Limb (tissue), 2 donors: Measurements from ENCODE around the gene HMGXB3.
"Not testable (repeated sequence)": the region's sequence is repeated elsewhere in the genome, so short reads cannot be mapped to it uniquely, and the experiment has no call there.

Experiments used
- DNase-seq, 2 donors: peaks; one replicate each; pipeline ENCODE4 v3.0.0-alpha.2; 2016; ENCODE audit errors: extremely low spot score in 2 of 2

HMGXB3 gene

GRCh38 chr5:150068071-150068470, 67.5 kb downstream of the HMGXB3 start:
- DNase-seq: no peak

GRCh38 chr5:150068472-150068871, 67.9 kb downstream of the HMGXB3 start:
- peak in 1 of 2 donors; percentile 20 for DNase-seq

- DNase-seq: peak in 1 of 2 donors; percentile 25
Measured at GRCh38 chr5:150068961-150069645, 68.6 kb downstream of the HMGXB3 start.

DNA sequence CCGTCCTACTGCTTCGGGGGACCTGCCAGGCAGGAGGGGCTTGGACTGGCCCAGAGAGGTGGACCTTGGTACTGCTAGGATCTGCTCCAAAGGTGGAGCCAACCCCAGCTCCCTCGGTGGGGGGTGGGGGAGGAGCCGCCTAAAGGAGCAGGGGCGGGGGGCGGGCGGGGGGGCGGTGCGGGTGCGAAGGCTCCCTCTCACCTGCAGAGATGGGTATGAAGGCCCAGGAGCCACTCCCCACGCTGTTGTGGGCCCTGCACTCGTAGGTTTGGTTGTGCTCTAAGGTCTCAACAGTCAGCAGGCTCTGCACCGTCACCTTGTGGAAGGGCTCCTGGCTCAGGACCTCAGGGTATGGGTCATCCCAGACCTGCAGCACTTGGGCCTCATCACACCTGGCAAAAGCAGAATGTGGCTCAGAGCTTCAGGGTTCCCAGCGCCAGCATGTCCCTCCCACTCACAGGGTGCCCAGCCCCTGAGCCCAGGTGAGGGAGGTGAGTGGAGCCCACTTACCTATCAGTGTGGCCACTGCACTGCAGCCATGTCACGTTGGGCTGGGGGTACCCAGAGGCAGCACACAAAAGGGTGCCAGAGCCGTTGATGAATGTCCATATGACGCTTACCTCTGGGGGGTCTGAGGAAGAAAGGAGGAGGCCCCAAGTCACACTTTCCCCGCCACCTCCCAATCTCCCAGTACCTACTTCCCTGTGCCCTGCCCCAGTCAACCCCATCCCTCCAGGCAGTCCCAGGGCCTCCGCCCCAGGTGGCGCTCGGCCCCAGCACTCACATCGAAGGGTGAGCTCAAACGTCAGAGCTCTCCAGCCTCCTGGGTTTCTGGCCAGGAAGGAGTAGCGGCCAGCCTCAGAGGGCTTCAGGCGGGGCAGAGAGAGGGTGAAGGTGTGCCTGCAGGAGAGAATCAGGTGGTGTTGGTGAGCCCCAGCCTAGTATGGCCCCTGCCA, 69.4 kb downstream of the HMGXB3 start:
- peak in 1 of 2 donors; percentile 26 for DNase-seq

GRCh38 chr5:150070821-150071220, 70.3 kb downstream of the HMGXB3 start:
- peak in 1 of 2 donors; percentile 12 for DNase-seq

DNA sequence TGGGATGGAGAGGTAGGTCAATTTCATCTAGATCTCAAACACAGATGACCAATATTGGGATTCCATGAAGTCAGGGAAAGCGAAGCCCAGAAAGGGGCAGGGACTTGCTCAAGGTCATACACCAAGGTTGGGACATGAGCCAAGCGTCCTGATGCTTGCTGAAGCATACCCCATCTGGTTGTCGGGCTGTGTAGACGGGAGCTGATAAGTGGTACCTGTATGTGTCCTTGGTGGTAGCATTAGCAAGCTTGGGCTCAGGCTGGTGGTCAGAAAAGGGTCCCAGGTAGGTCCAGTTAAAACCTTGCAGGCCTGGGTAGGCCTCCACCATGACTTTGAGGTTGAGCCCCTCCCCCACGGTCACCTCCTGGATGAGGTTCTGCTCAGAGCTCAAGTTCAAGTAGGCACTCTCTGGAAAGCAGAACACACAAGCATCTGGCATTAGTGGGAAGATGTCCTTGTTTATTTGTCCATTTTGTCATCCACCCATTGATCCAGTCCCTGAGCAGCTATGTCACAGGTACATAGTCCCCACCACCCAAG, 72.6 kb downstream of the HMGXB3 start:
- DNase-seq: peak in 1 of 2 donors; percentile 11

GRCh38 chr5:150073677-150074076, 73.1 kb downstream of the HMGXB3 start:
- peak in 1 of 2 donors; percentile 2 for DNase-seq

GRCh38 chr5:150075233-150075632, 74.7 kb downstream of the HMGXB3 start:
- no peak for DNase-seq

DNA sequence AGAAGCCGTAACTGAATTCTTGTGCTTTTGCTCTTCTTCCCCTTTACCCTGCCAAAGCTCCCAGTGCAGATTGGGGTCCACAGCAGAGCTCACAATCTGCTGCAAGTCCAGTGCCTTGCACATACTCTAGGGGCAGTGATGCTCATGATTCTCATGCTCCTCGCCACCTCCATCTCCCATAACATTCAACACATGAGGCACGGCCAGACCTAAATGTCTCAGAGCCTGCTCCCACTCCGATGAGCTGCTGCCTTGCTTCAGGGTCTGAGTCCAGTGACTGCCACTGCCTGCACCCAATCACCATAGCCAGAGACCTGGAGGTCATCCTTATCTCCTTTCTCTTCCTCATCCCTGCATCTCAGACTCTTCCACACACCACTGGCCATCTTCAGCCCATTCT, 75.3 kb downstream of the HMGXB3 start:
- DNase-seq: no peak

DNA sequence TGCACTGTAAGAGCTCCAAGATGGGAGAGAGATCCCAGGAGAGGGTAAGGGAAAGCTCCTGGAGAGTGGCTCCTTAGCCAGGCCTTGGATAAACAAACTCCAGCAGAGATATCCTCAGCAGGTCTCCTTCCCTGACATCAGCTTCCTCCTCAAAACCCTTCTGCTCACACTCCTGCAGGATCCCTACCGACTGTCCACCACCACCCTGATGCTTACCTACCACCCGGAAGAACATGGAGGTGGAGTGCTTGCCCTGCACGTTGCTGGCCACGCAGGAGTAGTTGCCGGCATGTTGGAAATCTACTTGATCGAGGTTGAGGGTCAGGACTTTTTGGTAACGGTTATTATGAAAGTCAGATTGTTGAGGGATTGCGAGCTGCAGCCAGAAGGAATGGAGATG, 76.5 kb downstream of the HMGXB3 start:
- DNase-seq: no peak

DNA sequence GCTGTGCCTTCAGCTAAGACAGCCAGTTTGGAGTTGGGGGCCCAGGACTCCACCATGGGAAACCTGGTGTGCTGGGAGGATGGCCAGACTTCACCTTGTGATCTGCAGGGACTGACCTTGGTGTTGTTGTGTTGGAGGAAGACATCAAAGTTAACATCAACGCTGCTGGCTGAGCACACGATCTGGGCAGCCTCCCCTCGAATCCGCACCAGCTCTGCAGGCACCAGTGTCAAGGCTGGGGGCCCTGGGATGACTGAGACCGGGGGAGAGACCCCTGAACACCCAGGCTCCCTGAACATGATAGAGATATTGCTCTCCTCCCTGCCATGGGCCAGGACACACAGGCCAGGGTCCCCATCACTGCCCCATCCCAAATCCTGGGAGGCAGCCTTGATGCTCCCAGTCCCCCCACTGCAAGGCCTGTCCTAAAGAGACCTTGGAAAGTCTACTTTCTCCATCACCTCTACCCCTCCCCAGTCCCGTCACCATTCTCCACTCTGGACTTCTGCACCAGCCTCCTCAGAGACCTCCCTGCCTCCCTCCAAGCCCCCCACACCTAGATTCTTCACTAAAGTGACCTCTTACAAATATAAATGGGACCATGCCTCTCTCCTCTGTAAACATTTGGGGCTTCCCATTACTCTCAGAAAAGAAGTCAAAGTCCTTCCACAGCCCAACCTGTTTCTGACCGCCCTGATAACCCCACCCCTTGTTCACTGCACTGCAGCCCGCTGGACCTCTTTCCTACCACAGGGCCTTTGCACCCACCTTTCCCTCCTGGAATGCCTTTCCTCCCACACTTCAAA, 77.7 kb downstream of the HMGXB3 start:
- no peak for DNase-seq

- no peak for DNase-seq
Measured at GRCh38 chr5:150078802-150079689, 78.5 kb downstream of the HMGXB3 start.

GRCh38 chr5:150079909-150080461, 79.4 kb downstream of the HMGXB3 start:
- DNase-seq: no peak

DNA sequence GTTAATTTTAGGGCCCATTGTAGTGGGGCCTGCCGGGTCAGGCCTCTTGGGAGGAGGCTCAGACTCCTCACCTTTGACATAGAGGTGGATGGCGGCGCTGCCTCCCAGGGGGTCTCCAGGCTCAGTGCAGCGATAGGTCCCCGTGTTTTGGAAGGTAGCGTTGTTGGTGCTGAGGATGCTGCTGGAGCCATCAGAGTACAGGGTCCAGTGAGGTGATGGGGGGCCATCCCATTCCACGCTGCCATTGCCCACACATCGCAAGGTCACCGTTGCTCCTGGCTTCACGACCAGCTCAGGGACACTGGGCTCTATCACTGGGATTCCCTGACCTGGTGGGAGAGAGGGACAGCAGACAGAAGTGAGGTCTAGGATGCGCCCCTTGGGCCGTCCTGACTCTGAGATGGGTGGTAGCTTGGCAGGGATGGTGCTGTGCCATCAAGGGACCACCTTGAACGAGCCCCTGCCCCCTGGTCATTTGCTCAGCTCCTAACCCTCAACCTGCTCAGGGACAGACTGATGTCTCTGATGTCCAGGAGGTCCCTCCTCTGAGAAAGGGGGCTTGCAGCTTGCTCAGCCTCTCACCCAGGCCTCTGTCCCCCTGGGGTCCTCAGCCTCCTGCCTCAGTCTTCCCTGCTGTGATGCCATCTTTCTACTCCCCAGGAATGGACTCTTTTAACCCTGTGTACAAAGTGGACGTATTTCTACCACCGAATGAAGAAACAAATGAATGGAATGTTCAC, 80.3 kb downstream of the HMGXB3 start:
- DNase-seq: no peak

DNA sequence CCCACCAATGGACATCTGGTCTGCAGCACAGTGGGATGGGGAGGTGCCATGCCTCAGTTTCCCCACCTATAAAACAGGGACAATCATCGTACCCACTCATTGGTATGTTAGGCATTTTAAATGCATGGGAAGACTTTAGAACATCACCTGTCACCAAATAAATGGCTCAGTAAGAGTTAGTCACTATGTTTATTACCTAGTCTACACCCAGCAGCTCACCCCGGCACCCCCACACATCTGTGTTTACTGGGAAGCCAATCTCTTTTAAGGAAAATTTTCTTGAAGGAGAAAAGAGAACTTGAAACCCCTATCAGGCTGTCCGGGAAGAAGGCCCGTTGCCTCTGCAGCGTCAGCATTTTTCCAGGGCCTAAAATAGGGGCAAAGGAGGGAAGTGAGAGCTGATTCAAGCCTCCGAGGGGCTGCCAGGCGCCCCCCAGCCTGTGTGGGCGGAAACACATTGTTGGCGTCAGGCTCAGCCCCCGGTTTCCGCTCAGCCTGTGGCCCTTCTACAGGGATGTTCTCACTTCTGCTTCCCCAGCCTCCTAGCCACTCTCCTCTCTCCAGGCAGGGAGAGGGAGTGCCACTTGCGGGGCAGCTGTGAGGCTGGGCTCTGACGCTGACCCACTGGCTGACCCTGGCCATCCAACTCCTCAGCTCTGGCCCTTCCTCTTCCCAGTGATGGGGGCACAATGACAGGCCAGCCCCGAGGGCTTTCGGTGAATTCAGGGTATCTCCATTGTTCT, 81.2 kb downstream of the HMGXB3 start:
- DNase-seq: peak; percentile 56 to 62

- no peak for DNase-seq
Measured at GRCh38 chr5:150082374-150082773, 81.8 kb downstream of the HMGXB3 start.

DNA sequence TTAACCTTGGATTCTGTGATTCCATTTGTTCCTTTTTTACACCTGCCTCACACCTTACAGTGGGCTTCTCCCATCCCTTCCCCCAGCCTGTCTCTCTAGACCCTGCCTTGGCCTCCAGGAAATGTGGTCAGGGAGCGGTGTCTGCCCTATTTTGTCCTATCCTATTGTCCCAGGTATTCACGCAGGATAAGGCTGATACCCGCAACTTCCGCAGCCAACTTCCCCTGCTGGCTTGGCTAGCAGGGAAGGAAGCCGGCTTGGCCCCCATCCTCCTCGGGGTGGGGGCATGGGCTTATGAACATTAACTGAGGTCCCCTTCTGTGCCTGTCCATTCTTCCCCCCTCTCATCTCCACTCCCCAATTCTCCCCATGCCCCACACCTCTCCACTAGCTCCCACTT, 82.3 kb downstream of the HMGXB3 start:
- DNase-seq: no peak

- not testable (repeated sequence) for DNase-seq
Measured at GRCh38 chr5:150084754-150085153, 84.2 kb downstream of the HMGXB3 start.
